HG03175 (cell line): ENCODE results near the gene TMEM269.

Experiments
- ATAC-seq: cut with Tn5 transposase; IDR thresholded peaks from one replicate; pipeline ENCODE4 v1.9.1; 2021; ENCODE audit warnings: mild to moderate bottlenecking, moderate library complexity; ENCODE audit not compliant: unreplicated experiment

The TMEM269 gene, protein sequence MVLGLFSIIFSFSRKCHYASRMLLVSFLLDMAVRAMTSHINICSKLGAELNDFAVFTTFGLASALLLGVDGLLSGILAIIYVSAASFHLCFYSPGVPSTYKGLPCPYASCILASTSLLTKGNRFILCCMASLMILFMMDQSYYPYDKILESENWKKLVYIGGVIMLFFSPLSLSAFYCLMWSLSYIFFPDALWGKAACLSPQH

DNA sequence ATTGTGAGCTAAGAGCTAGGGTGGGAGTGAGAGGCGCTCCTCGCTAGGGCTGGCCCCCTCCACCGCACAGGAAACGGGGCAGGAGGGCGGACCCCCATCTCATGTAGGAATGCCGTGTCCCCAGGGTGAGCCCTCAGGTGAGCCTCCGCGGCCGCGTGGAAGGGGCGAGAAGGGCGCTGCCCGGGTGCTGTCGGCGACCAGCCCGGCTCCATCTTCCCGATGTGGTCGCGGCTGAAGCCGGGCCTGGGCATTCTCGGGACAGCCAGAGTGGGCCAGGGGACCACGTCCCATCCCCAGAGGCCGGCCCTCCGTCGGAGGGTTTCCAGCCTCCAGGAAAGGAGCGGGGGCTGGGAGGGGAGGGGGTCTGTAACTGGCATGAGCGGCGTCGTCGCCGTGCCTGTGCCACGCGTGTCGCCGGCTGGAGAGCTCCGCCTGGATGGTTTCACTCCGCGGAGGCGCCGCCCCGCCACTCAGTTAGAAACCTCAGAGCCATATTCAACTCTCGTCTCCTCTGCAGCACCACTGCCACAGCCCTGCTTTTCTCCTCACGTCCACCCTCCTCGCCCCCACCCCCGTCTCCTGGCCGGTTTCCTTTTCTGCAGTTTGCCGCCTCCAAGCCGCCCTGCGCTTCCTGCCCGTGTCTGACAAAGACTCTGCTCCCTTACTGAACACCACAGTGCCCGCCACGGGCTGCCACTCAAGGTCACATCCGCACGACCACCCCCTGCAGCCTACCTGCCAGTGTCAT is at the start of gene TMEM269:
TSS of gene TMEM269 (plus strand) at position 46 of the 748 bp plus-strand sequence. CDS start 4,903 bp downstream, outside the sequence.
- ATAC-seq = no peak

DNA sequence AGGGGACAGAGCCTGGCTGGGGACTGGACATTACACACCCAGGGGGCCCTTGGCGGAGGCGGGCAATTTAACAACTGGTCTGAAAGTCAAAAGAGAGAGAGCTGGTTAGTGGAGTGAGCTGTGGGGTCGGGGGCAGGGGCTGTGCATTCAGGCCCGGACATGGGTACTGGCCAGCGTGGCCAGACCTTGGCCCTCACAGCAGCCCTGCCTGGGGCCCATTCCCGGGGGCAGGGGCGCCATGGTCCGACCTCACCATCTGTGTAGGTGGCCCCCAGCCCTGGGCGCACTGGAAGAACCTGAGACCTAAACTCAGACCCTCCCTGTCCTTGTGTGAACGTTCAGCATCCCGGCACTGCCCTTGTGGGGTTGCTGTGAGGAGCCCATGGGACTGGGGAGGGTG is 49.7 kb upstream of the TMEM269 start:
- no peak for ATAC-seq

DNA sequence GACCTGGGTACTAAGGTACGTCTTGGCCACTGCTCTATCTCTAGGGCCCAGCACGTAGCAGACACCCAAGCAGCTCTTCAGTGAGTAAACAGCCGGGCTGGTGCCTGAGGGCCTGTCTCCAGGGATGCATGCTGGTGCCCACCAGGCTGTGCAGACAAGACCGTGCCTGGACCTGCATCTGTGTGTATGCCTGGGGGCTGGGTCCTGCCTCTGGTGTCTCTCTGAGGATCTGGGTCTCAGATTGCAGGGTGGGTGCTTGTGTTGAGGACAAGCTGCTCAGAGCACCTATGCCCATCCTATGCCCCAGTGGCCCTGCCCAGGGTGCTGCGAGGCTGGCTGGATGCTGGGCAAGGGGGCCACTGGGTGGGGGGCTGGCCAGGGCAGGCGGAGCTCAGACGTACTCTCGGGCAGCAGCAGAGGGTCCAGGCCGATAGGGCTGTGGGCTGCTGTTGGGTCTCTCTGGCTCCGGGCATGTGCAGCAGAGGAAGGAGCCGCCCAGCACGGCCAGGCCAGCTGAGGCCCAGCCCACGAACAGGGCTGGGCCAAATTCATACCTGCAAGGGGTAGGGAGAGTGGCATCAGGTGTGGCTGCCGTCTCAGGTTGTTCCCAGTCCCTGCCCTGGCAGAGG is 49.2 kb upstream of the TMEM269 start:
- ATAC-seq = no peak

DNA sequence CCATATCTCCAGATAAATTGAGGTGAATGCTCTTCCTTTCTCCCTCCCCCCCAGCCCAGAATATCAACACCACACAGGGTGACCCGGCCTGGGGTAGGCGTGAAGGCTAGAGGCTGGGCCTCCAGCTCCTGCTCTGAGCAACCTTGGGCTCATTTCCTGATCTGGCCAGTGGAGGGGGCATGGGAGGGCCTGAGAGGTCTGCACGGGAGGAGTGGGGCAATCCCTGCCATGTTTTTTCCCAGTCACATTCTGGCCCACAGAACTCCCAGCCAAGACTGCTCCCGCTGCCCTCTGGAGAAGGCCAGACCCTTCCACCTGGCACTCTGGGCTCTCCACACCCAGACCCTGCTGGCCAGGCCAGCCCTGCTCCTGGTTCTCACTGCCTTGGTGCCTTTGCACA is 48.6 kb upstream of the TMEM269 start:
- no peak for ATAC-seq

DNA sequence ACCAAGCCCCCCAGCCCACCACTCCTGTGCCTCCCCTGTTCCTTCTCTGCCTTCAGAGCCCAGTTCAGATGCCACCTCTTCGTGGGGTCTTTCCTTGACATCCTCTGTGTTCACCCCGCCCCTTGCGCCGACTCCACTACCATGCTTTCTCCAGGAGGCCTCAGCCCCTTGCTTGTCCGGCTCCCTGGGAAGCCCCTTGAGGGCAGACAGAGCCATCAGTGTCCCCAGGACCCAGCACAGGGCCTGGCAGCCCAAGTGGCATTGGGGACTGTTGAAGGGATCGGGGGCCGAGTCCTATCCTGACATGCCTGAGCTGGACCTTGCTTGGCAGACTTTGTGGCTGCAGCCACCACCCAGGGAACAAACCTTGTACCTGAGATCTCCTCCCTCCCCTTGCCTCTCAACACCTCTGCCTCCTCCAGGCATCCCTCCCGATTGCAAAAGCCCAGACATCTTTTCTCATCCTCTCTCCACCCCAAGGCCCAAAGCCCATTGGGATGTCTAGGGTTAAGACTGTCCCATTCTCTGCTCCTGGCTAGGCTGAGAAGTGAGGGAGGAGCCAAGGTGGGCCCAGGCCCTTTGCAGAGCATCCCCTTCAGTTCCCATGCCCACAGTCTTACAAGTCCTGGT is 48.1 kb upstream of the TMEM269 start:
- ATAC-seq = no peak

DNA sequence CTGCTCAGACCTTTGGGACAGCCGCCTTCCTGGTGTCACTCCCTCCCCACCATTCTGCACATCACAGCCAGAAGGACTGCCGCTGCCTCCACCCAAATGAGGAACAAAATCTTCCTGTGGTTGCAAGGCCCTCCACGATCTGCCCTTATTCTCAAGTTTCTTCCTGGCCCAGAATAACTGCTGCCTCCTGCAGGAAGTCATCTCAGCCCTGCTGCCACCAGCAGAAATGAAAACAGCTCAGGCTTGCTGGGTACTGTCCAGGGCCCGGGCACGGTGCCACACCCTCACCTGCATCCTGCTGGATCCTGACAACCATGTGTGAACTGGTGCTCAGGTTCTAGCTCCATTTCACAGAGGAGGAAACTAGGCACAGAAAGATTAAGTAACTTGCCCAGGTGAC is 47.5 kb upstream of the TMEM269 start:
- no peak for ATAC-seq

DNA sequence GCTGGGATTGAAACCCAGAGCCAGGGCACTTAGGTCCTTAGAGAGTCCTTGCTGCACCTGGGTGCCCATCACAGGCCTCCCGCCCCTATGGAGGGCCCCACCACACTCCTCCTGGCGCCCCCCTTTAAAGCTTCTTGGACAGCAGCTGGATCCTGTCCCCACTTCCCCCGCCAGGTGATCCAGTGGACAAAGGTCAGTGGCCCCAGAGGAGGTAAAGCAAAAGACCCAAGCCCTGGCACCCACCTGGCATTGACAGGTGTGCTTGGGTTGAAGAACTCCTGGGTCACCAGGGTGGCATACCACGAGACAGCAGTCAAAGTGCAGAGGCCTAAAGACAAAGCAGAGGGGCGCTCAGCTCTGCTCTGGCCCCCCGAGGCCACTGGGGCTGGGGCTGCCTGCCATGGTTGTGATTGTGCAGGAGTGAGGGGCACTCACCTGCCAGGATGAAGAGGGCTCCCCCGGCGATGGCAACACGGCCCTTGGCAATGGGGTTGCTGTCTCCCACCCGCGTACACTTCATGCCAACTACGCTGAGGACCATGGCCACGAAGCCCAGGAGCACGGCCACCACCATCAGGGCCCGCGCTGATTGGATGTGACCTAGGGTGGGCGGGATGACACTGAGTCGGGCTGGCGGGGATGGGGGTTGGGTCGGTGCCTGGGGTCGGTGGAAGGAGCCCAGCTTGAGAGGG is 46.7 kb upstream of the TMEM269 start:
- ATAC-seq = no peak

DNA sequence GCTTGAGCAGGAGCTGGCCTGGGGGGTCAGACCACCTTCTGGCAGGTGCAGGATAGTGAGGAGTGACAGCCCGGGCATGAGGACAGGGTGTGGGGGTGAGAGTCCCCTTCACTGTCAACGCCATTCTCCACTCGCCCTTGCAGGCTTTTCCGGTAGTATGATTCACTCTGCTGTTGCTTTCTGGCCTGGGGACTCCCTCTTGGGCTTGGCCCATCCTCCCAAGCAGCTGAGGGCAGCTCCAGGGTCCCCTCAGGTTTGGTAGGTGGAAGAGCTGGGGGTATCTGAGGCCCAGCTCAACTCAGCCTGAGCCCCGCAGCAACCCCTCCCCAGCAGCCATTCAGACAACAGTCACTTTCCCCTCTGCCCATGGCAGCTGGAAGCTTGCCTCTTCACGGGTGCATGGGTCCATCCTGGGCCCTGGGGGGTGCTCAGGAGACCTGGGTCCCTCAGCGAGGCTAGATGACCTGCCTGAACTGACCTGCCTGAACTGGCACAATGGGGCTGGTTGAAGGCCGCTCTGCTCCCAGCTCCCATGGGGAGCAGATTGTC is 46.0 kb upstream of the TMEM269 start:
- ATAC-seq = no peak

DNA sequence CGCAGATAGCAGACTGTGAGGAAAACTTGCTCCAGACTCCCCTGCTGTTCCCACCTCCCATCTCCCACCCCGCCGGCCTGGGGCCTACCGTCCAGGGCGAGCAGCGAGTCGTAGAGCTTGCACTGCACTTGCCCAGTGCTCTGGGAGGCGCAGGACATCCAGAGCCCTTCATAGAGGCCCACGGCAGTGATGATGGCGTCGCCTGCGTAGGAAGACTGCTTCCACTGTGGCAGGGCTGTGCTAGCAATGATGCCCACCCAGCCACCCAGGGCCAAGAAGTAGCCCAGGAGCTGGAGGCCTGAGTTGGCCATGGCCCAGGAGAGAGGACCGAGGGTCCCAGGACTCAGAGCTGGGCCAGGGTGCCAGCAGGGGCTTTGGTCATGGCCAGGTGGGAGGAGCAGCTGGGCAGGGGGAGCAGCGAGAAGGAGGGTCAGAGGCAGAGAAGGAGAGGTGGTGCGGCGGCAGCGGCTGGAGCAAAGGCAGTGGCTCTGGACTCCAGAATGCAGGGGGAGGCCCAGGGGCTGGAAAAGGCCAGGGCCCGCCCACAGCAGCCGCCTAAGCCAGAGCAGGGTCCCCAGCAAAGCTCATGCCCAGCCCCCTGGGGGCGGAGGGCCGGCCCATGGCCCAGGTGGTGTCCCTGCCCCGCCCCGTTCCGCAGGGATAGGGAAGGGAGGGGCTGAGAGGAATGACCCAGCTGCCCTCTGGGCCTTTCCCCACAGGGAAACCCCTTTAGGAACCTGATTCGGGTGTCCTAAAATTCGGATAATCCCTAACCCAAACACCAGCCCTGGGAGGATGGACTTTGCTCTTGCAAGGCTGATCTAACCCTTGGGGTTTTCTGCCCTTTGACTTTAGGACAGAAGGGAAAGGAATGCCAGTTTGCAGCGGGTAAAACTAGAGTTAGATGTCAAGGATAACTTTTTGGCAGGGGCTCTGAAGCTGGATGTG is 44.8 kb upstream of the TMEM269 start, which contains the start of gene CLDN19:
TSS of gene CLDN19 (minus strand) at position 484 of the 948 bp plus-strand sequence. CDS start at position 311, 173 bp downstream.
- ATAC-seq = no peak

DNA sequence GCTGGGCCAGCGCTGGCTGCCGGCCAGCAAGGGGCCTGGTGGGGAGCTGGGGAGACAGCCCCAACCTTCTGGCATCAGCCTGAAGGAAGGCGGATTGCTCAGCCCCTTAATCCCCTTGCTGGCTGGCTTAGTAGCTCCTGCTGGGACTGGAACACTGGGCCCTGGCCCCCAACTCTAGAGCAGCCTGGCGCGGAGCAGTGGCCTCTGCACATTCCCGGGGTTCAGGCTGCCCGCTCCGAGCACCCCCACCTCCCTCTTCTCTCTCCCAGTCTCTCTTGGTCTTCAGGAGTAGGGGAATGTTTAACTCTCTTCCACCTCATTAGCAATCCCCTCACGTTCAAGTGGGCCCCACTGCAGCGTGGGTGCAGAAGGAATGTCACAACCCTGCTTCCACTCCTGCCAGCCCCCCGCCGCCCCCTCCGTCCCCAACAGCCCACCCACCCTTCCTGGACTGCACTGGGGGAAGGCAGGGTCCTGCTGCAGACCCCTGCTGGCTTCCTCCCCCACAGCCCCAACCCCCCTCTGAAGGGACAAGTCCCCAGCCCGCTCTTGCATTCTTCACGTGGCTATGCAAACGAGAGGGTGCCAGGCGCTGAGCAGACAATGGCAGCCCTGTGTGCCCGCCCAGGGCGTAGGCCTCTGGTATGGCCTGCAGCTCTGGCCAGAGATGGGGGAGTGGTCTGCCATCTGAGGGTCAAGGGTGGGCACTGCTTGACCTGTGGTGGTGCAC is 43.8 kb upstream of the TMEM269 start:
- ATAC-seq = no peak

DNA sequence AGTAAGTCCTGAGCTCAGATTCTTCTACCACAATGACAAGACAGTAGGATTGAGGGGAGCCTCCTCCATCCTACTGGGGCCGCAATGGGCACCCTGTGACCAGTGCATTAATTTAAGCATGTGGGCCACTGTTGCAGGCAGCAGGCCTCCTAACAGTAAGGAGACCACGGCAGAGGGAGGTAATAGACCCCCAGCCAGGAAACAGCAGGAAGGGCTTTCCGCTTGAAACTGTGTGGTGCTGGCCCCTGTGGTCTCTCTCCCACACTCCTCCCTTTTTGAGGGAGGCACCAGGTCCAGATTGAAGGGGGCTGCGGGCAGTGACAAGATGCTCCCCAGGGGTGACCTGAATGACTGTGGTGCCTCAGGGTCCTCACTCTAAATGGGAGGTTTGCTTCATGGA is 43.1 kb upstream of the TMEM269 start:
- no peak for ATAC-seq

DNA sequence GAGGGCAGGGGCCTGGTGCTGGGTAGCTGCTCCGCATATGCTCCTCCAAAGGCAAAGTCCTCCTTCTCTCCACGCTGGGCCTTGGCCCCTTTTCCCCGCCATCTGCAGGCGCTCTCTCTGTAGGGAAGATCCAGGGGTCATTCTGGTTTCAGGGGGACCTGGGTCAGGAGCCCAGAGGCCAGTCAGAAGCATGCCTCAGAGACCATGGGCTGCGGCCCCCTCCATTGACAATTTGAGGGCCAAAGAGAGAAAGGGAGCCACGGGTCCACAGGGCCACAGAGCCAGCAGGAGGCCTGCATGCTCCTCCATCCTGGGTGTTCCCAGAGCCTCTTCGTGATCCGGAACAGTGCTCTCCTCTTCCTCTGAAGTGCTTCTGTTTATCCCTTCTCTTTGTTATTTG is 42.6 kb upstream of the TMEM269 start:
- ATAC-seq = no peak

DNA sequence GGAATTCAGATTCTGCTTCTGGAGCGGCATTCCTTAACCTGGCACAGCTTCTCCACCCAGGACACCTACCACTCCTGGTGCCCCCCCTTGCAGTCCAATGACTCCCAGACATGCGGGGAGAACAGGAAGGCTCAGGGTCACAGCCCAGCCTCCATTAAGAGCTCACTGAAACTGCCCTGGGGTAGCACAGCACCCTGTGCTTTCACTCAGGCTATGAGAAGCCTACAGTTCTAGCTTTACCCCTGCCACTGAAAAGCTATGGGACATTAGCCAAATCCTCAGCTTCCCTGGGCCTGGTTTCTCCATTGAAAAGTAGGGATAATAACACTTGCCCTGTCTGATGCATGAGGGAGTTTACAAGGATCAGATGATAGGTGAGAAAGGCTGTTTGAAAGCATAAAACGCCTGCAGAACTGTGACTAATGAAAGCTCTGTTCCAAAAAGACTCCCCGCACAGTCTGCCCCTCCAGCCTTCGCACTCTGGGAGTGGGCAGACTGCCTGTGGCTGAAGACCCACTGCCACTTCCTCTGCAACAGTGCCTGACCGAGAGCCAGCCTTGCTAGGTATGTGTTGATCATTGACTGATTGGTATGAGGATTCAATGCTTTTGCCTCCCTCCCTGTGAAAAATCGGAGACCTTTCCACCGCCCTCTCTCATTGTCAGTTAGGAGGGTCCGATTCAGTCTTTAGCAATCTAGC is 42.0 kb upstream of the TMEM269 start:
- ATAC-seq = no peak

DNA sequence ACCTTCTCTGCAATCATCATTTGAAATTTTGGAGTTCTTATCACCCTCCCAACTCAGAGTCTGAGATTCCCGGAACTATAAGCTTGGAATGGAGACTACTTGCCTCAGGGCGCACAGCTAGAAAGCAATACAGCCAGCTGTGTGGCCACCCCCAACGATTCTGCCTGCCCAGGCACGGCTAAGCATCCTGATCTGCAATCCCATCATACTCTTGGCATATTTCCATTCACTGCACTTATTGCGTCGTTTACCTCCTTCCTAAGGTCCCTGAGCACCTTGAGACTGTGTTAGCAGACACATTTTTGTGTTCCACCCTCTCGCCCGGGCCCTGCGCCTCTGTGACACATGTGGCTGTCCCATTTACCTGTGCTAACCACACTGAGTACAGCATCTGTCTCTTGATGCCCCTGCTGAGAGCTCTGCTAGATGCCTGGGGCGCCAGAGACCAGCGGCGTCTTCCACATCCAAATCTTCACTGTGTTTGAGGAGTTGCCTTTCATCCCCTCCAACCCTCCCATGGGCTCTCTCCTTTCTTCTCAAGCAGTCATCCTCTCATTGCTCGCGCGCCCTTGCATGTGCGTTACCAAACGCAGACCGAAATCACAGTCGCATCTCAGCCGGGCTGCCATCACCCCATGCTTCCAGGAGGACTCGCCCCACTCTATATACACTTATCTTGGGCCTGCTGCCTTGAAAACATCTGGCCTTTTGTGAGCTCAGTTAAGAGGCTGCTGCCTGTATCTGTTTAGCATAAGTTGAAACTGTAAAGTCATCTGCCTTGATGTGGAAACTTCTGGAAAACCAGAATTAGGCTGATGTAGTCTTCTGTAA is 41.3 kb upstream of the TMEM269 start:
- ATAC-seq = no peak

DNA sequence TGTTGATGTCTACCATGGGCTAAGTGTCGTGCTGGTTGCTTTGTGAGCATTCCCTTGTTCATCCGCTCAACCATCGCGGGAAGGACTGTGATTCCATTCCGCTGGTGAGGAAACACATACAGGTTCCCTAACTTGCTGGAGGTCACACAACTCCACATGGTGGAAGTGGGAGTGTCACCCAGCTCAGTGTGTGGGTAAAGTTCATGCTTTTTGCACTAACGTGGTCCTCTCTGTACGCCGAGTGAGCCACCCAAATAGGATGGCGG is 40.7 kb upstream of the TMEM269 start:
- no peak for ATAC-seq

DNA sequence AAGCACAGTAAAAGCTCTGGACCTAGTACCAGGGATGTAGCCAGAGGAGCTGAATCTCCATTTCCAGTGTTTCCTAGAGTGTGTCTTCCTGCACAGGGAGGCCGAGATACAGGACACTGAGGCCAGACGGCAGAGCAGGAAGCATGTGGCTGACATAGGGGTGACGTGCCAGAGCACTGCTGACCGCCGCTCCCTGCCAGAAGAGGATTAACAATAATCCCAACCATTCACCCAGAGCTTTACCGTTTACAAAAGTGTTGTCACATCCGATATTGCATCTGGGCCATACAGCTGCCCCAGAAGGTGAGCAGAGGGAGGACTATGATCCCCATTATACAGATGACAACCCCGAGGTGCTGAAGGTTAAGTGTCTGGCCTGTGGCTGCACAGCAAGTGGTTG is 38.9 kb upstream of the TMEM269 start:
- no peak for ATAC-seq

DNA sequence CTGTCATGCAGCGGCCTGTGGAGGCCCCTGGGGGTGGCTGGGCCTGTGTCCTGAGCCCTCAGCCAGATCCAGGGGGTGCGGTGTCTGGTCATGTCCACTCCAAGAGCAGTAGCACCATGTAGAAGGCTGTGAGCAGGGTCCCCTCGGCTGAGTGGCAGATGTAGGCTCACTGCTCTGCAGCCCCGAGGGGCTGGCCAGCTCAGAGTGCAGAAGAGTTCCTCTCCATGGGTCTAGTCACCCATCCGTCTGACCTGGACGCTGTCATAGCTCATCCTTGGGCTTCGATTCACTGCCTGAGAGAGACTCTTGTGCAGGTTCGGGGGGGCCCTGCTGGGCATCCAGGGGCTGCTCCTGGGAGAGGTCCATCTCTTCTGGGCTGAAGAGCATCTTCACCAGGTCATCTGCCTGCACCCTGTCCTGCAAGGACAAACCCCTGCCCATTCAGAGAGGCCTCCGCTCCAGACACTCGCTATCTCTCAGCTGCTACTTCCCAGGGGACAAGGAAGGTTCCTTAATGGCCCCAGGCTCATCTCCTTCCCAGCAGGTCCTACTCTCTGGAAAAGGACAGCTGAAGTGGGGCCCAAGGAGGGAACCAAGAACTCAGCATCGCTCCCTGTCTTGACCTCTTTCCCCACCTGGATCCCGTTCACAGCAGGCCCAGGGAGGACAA is 38.2 kb upstream of the TMEM269 start:
- ATAC-seq = no peak
